SK-N-SH (cell line): Measurements from ENCODE around the gene TMEM11. TPM values are rescaled to one million over a fixed set of nuclear protein-coding genes. Genes with fewer than 3 reads are reported as not detected.

Experiments used
- CTCF ChIA-PET: fragments of 300-600, 350-600 bp; formaldehyde crosslinking; extraction: SDS; loops from one replicate; lab custom pipeline; 2021; lab: Yijun Ruan, JAX
- POLR2A ChIA-PET: fragments of 350-600 bp; sonication (Branson Sonifier 250); formaldehyde crosslinking; extraction: SDS; loops from one replicate; lab custom pipeline; 2020; ENCODE audit warnings: antibody characterized with exemption, inconsistent platforms; lab: Yijun Ruan, JAX
- DNase-seq: peaks from one replicate; pipeline ENCODE4 v3.0.0; 2012
- H2AFZ ChIP-seq: fragments of 200-600 bp; sonication (generic); 2 replicates; pipeline ENCODE4 v1.8.1; 2016; ENCODE audit warnings: antibody characterized with exemption, mild to moderate bottlenecking, low read depth
- H3F3A ChIP-seq: fragments of 200-600 bp; sonication (generic); replicated peaks from 2 replicates; pipeline ENCODE3; 2016; ENCODE audit warnings: antibody characterized with exemption, mild to moderate bottlenecking; ENCODE audit not compliant: insufficient read depth
- H3K27ac ChIP-seq, 2 experiments: fragments of 200-500 bp in 1 of 2; fragments of 200-600 bp in 1 of 2; sonication (Bioruptor generic) in 1 of 2; sonication (generic), shearing (Covaris generic) in 1 of 2; 2 replicates each; pipeline versions ENCODE4 v1.5.1 to v1.6.1; 2014 to 2016; ENCODE audit warnings: low read depth in 2 of 2, inconsistent platforms in 1 of 2, low read length in 1 of 2, mild to moderate bottlenecking in 1 of 2, mixed read lengths in 1 of 2
- H3K27me3 ChIP-seq: fragments of 200-600 bp; sonication (generic), shearing (Covaris generic); 2 replicates; pipeline ENCODE4 v1.6.1; 2016; ENCODE audit warnings: mixed run types; ENCODE audit not compliant: insufficient read depth
- H3K36me3 ChIP-seq, 2 experiments: fragments of 200-500 bp in 1 of 2; fragments of 200-600 bp in 1 of 2; sonication (Bioruptor generic) in 1 of 2; sonication (generic) in 1 of 2; replicated peaks in 1 of 2; 2 replicates each; pipeline versions ENCODE3 to v1.5.1; 2014 to 2016; ENCODE audit warnings: low read length in 1 of 2, mild to moderate bottlenecking in 1 of 2; ENCODE audit not compliant: insufficient read depth in 2 of 2, control insufficient read depth in 1 of 2
- H3K4me1 ChIP-seq, 2 experiments: fragments of 200-500 bp in 1 of 2; fragments of 200-600 bp in 1 of 2; sonication (Bioruptor generic) in 1 of 2; sonication (generic), shearing (Covaris generic) in 1 of 2; 2 replicates each; pipeline versions ENCODE4 v1.5.1 to v1.6.1; 2014 to 2016; ENCODE audit warnings: low read depth in 1 of 2, low read length in 1 of 2, mixed run types in 1 of 2; ENCODE audit not compliant: insufficient read depth in 2 of 2, control insufficient read depth in 1 of 2
- H3K4me2 ChIP-seq: fragments of 200-600 bp; sonication (generic), shearing (Covaris generic); 2 replicates; pipeline ENCODE4 v1.6.1; 2017; ENCODE audit warnings: mixed run types
- H3K4me3 ChIP-seq, 2 experiments: fragments of 200-500 bp in 1 of 2; fragments of 200-600 bp in 1 of 2; sonication (Bioruptor generic) in 1 of 2; sonication (generic), shearing (Covaris generic) in 1 of 2; 2 replicates each; pipeline versions ENCODE4 v1.5.1 to v1.8.1; 2014 to 2016; ENCODE audit warnings: low read depth in 2 of 2, inconsistent platforms in 1 of 2, low read length in 1 of 2, mild to moderate bottlenecking in 1 of 2, mixed read lengths in 1 of 2, moderate library complexity in 1 of 2
- H3K79me2 ChIP-seq: fragments of 200-600 bp; sonication (generic); 2 replicates; pipeline ENCODE4 v1.8.1; 2017; ENCODE audit warnings: mild to moderate bottlenecking; ENCODE audit not compliant: insufficient read depth
- H3K9ac ChIP-seq: fragments of 200-600 bp; sonication (generic); 2 replicates; pipeline ENCODE4 v1.6.1; 2017; ENCODE audit warnings: mixed run types
- H3K9me2 ChIP-seq: fragments of 200-600 bp; sonication (generic); 2 replicates; pipeline ENCODE4 v1.6.1; 2017; ENCODE audit warnings: mixed run types
- H3K9me3 ChIP-seq: fragments of 200-600 bp; sonication (generic); 2 replicates; pipeline ENCODE4 v1.6.1; 2017; ENCODE audit warnings: mixed run types, mild to moderate bottlenecking, moderate library complexity
- H4K20me1 ChIP-seq: fragments of 200-600 bp; sonication (generic); 2 replicates; pipeline ENCODE4 v1.6.1; 2017; ENCODE audit warnings: mild to moderate bottlenecking, mixed run types; ENCODE audit not compliant: insufficient read depth
- CHD2 ChIP-seq: fragments of 150-350 bp; IDR thresholded peaks from 2 replicates; pipeline ENCODE4 v1.6.1; 2018; ENCODE audit warnings: low read length; ENCODE audit not compliant: partially characterized antibody
- FOXM1 ChIP-seq: IDR thresholded peaks from 2 replicates; pipeline ENCODE4 v1.4.0; 2012; ENCODE audit warnings: low read depth, mild to moderate bottlenecking
- GATA2 ChIP-seq: sonication (generic); formaldehyde crosslinking; IDR thresholded peaks from 2 replicates; pipeline ENCODE4 v1.5.0; 2020; ENCODE audit warnings: mild to moderate bottlenecking, missing genetic modification reagents
- IRF3 ChIP-seq: fragments of 150-350 bp; IDR thresholded peaks from 2 replicates; pipeline ENCODE4 v1.6.1; 2016; ENCODE audit warnings: mild to moderate bottlenecking, low read depth, low read length
- JUND ChIP-seq: IDR thresholded peaks from 2 replicates; pipeline ENCODE4 v1.4.0; 2012
- NRF1 ChIP-seq: IDR thresholded peaks from 2 replicates; pipeline ENCODE4 v1.6.1; 2012; ENCODE audit warnings: low read depth, mild to moderate bottlenecking, low read length
- POLR2AphosphoS5 ChIP-seq: IDR thresholded peaks from 2 replicates; pipeline ENCODE4 v1.6.1; 2012; ENCODE audit warnings: low read depth, low read length
- REST ChIP-seq: IDR thresholded peaks from 2 replicates; pipeline ENCODE4 v1.6.1; 2012; ENCODE audit warnings: mild to moderate bottlenecking, low read depth, low read length, moderate library complexity
- RXRA ChIP-seq: IDR thresholded peaks from 2 replicates; pipeline ENCODE4 v1.4.0; 2012; ENCODE audit warnings: low read depth, mild to moderate bottlenecking, borderline replicate concordance
- TCF12 ChIP-seq: IDR thresholded peaks from 2 replicates; pipeline ENCODE4 v1.4.0; 2012
- WGBS: methylation state at CpG from one replicate; pipeline ENCODE4 v1.1.6; 2017; ENCODE audit warnings: low lambda C conversion rate; 5-methylcytosine and 5-hydroxymethylcytosine counted together
- polyA plus RNA-seq, 3 experiments: library from polyadenylated mRNA; depleted of rRNA; stranded (reverse); fragments of >200 nt; gene quantifications; 2 replicates each; pipeline ENCODE4 v1.2.3, GENCODE V29; 2012
- TF ChIP-seq, protein P1 (sequence below): IDR thresholded peaks from 2 replicates; pipeline ENCODE4 v1.4.0; 2012; ENCODE audit warnings: low read depth, borderline replicate concordance
- TF ChIP-seq, protein P2 (sequence below): fragments of 150-350 bp; IDR thresholded peaks from 2 replicates; pipeline ENCODE4 v1.6.1; 2017; ENCODE audit warnings: antibody characterized with exemption, low read length, low read depth, borderline replicate concordance
- TF ChIP-seq, protein P3 (sequence below): IDR thresholded peaks from 2 replicates; pipeline ENCODE4 v1.4.0; 2012; ENCODE audit warnings: low read depth, borderline replicate concordance

TMEM11 gene
- polyA plus RNA-seq, 1 of the 3 experiments (the other 2 are of a cell fraction): 52.3 TPM

DNA sequence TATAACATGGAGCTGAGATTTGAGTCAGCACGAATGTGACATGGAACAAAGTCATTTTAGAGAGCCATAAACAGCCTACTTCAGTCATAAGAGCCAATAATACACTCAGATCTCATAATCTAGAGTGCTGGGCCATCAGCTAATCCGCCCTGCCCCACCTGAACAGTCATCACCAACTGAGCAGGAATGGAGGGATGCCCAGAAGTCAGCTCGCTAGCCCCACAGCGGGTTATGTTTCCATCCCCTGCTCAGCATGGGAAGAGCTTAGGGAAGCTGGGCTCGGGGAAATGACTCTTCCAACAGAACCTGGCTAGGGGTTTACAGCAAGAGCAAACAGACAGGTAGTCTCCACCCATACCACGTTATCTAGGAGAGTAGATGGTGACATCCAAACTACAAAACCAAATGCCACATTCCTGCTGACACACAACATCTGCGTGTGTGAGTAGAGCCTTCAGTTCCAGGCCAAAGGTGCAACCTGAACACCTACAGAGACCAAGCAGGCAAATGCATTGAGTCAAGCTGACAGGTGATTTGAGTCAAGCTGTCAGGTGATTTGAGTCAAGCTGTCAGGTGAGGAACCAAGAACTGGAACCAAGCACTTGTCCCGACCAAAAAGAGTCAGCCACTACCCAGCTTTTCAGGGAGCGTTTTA lies 2.0 kb downstream of the TMEM11 start:
- Histone ChIP-seq H3F3A (no peaks in the 10 kb centered on the region), H3K4me1 (peaks cover 10 to 25% of the 10 kb centered on the region in 2 experiments; a peak in 2 of 4 replicates), H3K36me3 (peaks cover 18 to 23% of the 10 kb centered on the region in 2 experiments), H3K27ac (no peak overlapping the region), H3K9me2 (no peaks in the 10 kb centered on the region), H3K9me3 (no peaks in the 10 kb centered on the region), H3K4me3 (peak overlapping the region in 1 of 2 experiments; percentile 99; a peak in 2 of 4 replicates), H2AFZ (no peak overlapping the region), H4K20me1 (peaks cover 54% of the 10 kb centered on the region), H3K4me2 (peak overlapping the region; percentile 91), H3K9ac (no peak overlapping the region), H3K79me2 (peaks cover 92% of the 10 kb centered on the region), H3K27me3 (no peaks in the 10 kb centered on the region)
- 90% methylated on average over 8 of the region's 9 CpGs for WGBS
- no peak for DNase-seq
- CTCF ChIA-PET: interaction anchor here (1.0 to 2.0 kb wide), 4 partner anchors 68 to 245 kb away, joined by 3 to 15 read pairs (median 4); no protein-coding TSS in a partner anchor
- POLR2A ChIA-PET: interaction anchor here (0.9 to 1.2 kb wide), 2 partner anchors 10 to 17 kb away, joined by 3 read pairs; no protein-coding TSS in a partner anchor
- TF ChIP-seq, protein P1, sequence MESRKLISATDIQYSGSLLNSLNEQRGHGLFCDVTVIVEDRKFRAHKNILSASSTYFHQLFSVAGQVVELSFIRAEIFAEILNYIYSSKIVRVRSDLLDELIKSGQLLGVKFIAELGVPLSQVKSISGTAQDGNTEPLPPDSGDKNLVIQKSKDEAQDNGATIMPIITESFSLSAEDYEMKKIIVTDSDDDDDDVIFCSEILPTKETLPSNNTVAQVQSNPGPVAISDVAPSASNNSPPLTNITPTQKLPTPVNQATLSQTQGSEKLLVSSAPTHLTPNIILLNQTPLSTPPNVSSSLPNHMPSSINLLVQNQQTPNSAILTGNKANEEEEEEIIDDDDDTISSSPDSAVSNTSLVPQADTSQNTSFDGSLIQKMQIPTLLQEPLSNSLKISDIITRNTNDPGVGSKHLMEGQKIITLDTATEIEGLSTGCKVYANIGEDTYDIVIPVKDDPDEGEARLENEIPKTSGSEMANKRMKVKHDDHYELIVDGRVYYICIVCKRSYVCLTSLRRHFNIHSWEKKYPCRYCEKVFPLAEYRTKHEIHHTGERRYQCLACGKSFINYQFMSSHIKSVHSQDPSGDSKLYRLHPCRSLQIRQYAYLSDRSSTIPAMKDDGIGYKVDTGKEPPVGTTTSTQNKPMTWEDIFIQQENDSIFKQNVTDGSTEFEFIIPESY: no peak
- TF ChIP-seq, protein P2, sequence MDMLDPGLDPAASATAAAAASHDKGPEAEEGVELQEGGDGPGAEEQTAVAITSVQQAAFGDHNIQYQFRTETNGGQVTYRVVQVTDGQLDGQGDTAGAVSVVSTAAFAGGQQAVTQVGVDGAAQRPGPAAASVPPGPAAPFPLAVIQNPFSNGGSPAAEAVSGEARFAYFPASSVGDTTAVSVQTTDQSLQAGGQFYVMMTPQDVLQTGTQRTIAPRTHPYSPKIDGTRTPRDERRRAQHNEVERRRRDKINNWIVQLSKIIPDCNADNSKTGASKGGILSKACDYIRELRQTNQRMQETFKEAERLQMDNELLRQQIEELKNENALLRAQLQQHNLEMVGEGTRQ: no peak
- TF ChIP-seq TCF12: no peak
- no peak for TF ChIP-seq JUND
- TF ChIP-seq POLR2AphosphoS5: no peak
- no peak for TF ChIP-seq FOXM1

DNA sequence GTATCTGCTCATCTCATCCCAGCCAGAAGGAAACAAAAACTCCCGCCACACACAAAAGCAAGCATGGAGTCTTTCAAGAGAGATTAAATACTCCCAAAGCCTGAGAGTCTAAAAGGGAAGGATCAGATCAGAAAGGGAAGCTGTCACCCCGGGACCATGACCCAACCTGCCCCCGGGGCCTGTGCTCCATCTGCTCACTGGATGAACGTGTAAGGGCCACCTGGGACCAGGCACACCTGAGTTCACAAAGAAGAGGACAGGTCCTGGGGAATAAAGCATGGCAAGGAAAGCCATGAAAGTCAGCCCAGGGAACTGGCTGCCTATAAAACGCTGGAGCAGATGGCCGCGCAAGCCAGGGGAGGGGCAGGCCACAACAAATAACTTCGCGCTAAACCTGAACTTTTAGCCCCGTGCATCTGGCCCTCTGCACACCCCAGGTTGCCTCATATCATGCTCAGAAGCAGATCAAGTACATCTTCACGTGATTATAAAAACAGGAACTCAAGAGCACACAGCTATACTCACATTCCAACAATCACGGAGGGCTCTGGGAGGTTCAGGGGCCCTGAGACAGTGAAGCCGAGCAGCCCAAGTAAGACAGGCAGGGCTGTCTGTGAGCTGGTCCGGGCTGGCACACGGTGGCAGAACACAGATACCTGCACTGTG lies 3.4 kb downstream of the TMEM11 start:
- ChIA-PET CTCF (interaction anchor here (1.1 to 2.0 kb wide), 3 partner anchors 29 to 91 kb away, joined by 3 to 15 read pairs (median 3); no protein-coding TSS in a partner anchor), POLR2A (interaction anchor here (1.2 kb wide), 1 partner anchor 16 kb away, joined by 3 read pairs; no protein-coding TSS in a partner anchor)
- Histone ChIP-seq H3K4me3 (no peak overlapping the region), H3K9me2 (no peaks in the 10 kb centered on the region), H2AFZ (no peak overlapping the region), H3K36me3 (peaks cover 20 to 23% of the 10 kb centered on the region in 2 experiments), H3F3A (no peaks in the 10 kb centered on the region), H3K9ac (no peak overlapping the region), H4K20me1 (peaks cover 69% of the 10 kb centered on the region), H3K4me2 (no peak overlapping the region), H3K27ac (no peak overlapping the region), H3K9me3 (no peaks in the 10 kb centered on the region), H3K27me3 (no peaks in the 10 kb centered on the region), H3K4me1 (peaks cover 10 to 25% of the 10 kb centered on the region in 2 experiments; a peak in 2 of 4 replicates), H3K79me2 (peaks cover 92% of the 10 kb centered on the region)
- no peak for DNase-seq
- WGBS: 90% methylated on average over 15 of the region's 15 CpGs
- TF ChIP-seq REST: no peak
- no peak for TF ChIP-seq IRF3
- TF ChIP-seq GATA2 (CRISPR knock-in tag): no peak
- TF ChIP-seq, protein P3, sequence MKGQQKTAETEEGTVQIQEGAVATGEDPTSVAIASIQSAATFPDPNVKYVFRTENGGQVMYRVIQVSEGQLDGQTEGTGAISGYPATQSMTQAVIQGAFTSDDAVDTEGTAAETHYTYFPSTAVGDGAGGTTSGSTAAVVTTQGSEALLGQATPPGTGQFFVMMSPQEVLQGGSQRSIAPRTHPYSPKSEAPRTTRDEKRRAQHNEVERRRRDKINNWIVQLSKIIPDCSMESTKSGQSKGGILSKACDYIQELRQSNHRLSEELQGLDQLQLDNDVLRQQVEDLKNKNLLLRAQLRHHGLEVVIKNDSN: no peak
- TF ChIP-seq CHD2: no peak
- no peak for TF ChIP-seq NRF1
- no peak for TF ChIP-seq RXRA
- TF ChIP-seq JUND: no peak
